MCF 10A (cell line): ENCODE measurements around the gene DBN1. TPM values are rescaled to one million over a fixed set of nuclear protein-coding genes. Genes with fewer than 3 reads are reported as not detected.
A peak's percentile ranks its signal among the peaks of the same experiment; 100 is the strongest.

ENCODE experiments used
- BruUV-seq: library from RNA; stranded (reverse); fragments of 400-500 nt; replicated peaks from 2 replicates; lab custom pipeline; 2021; lab: Mats Ljungman, UMichigan
- CTCF ChIA-PET: fragments of 300-600 bp; sonication (Branson Sonifier 250); formaldehyde crosslinking; extraction: SDS; loops from one replicate; lab custom pipeline; 2021; ENCODE audit warnings: antibody characterized with exemption, inconsistent platforms; lab: Yijun Ruan, JAX
- POLR2A ChIA-PET: fragments of 300-600, 350-650 bp; sonication (Branson Sonifier 250); formaldehyde crosslinking; extraction: SDS; loops from one replicate; lab custom pipeline; 2020; ENCODE audit warnings: antibody characterized with exemption, inconsistent platforms; lab: Yijun Ruan, JAX
- DNase-seq: peaks from one replicate; pipeline ENCODE4 v3.0.0-alpha.2; 2018; ENCODE audit not compliant: unreplicated experiment
- H3K27ac Mint-ChIP-seq: one replicate; pipeline ENCODE4 v1.8.0; 2022; ENCODE audit warnings: mild to moderate bottlenecking, low read depth, mixed read lengths; ENCODE audit not compliant: unreplicated experiment
- H3K27me3 Mint-ChIP-seq: one replicate; pipeline ENCODE4 v1.8.0; 2022; ENCODE audit warnings: mixed read lengths; ENCODE audit not compliant: insufficient read depth, unreplicated experiment
- H3K36me3 Mint-ChIP-seq: one replicate; pipeline ENCODE4 v1.8.0; 2022; ENCODE audit warnings: mild to moderate bottlenecking, moderate library complexity, mixed read lengths; ENCODE audit not compliant: insufficient read depth, unreplicated experiment
- H3K4me1 Mint-ChIP-seq: one replicate; pipeline ENCODE4 v1.8.0; 2022; ENCODE audit warnings: mixed read lengths; ENCODE audit not compliant: insufficient read depth, unreplicated experiment
- H3K4me3 Mint-ChIP-seq: one replicate; pipeline ENCODE4 v1.8.0; 2022; ENCODE audit warnings: mild to moderate bottlenecking, moderate library complexity, mixed read lengths; ENCODE audit not compliant: unreplicated experiment
- H3K9me3 Mint-ChIP-seq: one replicate; pipeline ENCODE4 v1.8.0; 2022; ENCODE audit warnings: mixed read lengths; ENCODE audit not compliant: unreplicated experiment
- CTCF ChIP-seq: fragments of 200-600 bp; IDR thresholded peaks from one replicate; pipeline ENCODE4 v1.8.0; 2022; ENCODE audit warnings: antibody characterized with exemption, mild to moderate bottlenecking; ENCODE audit not compliant: unreplicated experiment
- intact Hi-C: fragments of 100-400 bp; cut with micrococcal nuclease; formaldehyde crosslinking; loops from 2 replicates; pipeline ENCODE4 v1.14.1; 2022
- total RNA-seq: library from RNA; stranded (reverse); gene quantifications from 2 replicates; pipeline ENCODE4 v1.2.3, GENCODE V29; 2022

The DBN1 gene
- total RNA-seq, 1 experiment from 2014 or later: 165 TPM

DNA sequence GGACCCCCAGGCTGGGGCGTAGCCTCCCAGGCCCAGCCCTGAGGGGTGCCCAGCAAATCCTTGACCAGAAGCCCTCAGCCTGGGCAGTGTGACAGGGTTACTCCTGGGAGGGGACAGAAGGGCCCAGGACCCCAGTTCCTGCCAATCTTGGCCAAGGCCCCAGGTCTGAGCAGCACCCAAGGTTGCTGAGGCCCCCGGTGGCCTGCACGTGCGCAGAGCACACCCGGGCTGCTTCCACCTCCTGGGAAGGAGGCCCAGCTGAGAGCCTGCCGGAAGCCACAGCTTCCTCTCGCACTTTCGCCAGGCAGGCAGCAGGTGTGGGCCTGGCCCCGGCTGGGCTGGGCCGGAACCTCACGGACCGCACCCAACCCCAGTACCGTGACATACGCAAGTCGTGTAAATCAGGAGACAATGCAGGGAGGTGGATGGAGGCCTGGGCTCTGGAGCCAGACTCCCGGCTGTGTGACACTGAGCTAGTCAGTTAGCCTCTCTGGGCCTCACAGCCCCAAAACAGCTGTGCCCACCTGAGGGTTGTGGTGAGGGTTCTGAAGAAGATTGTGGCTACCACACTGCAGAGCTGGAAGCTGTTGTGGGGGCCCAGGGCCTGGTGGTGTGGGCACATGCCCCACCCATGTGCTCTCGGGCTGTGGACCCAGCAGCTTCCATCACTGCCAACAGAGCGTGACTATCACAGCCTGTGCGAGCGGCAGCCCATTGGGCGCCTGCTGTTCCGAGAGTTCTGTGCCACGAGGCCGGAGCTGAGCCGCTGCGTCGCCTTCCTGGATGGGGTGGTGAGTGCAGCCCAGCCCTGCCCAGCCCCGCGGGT lies 41.9 kb downstream of the DBN1 start:
- H3K36me3 Mint-ChIP-seq: peaks cover 78% of the 10 kb centered on the region
- ChIA-PET CTCF (interaction anchor here (0.6 to 14.3 kb wide), 10 partner anchors 15 to 70 kb away, joined by 3 to 134 read pairs (median 4); partner anchors contain the start of genes F12 and PRR7), POLR2A (interaction anchor here (12.5 kb wide), 1 partner anchor 13 kb away, joined by 217 read pairs; the partner anchor contains the start of gene PRR7)
- TF ChIP-seq CTCF: no peak
- no peak overlapping the region for H3K27ac Mint-ChIP-seq
- DNase-seq: no peak
- intact Hi-C loops: no loop called here
- H3K27me3 Mint-ChIP-seq: no peaks in the 10 kb centered on the region
- H3K4me3 Mint-ChIP-seq: no peak overlapping the region
- peaks cover 17% of the 10 kb centered on the region for H3K4me1 Mint-ChIP-seq
- no peaks in the 10 kb centered on the region for H3K9me3 Mint-ChIP-seq
- BruUV-seq: no TSS peak

DNA sequence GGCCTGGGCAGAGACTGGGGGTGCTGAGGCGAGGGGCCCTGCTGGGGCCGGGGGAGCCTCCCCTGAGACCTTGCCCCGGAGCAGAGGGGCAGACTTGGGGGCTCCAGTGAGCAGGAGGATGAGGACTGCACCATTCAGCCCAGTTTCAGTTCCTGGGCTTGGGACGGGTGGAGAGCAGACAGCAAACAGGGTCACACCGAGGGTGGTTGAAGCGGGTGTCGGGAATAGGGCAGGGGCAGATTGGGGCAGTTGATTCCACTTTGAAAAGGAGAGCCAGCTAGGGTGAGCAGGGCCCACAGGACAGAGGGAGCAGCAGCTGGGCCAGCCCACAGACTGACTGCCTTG lies 42.5 kb downstream of the DBN1 start:
- BruUV-seq: no TSS peak
- Mint-ChIP-seq H3K27me3 (no peaks in the 10 kb centered on the region), H3K9me3 (no peaks in the 10 kb centered on the region), H3K4me3 (no peak overlapping the region), H3K4me1 (peaks cover 17% of the 10 kb centered on the region), H3K36me3 (peaks cover 77% of the 10 kb centered on the region), H3K27ac (no peak overlapping the region)
- POLR2A ChIA-PET: interaction anchor here (12.5 kb wide), 1 partner anchor 14 kb away, joined by 217 read pairs; the partner anchor contains the start of gene PRR7
- DNase-seq: no peak
- no peak for TF ChIP-seq CTCF
- intact Hi-C loops: no loop called here
- CTCF ChIA-PET: interaction anchor here (0.6 to 14.3 kb wide), 9 partner anchors 15 to 70 kb away, joined by 3 to 134 read pairs (median 5); partner anchors contain the start of genes F12 and PRR7

DNA sequence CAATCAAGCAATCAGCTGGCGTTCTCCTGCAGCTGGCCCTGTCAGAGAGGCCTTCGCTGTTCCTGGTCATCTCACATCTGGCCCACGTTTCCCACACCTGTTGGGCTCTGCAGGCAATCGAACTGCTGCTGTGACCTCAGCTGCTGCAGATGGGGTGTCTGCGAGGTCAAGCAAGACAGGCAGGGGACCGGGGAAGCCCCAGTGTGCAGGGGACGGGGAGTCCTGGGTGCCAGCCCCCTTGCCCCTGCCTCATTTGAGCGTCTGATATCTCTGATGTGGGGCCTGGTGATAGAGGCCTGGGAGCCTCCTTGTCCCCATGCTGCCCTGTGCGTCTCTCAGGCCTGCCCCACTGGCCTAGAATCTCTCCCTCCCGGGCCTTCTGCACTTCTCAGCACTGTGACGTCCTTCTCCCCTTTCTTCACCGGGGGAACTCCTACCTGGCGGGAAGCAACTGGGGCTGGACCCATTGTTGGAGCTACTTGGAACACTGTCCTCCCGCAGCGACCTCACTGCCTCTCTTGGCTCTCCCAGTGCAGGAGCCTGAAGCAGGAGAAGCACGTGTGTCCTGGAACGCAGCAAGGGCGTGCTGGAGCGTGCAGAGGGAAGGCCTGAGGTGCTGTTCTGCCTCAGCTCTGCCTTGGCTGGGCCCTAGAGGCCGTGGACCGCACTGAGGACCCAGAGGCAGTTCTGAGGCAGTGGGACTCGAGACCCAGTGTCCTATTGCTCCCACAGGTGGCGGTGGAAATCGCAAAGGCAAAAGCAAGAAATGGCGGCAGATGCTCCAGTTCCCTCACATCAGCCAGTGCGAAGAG lies 43.1 kb downstream of the DBN1 start:
- CTCF ChIA-PET: interaction anchor here (0.6 to 14.3 kb wide), 7 partner anchors 25 to 125 kb away, joined by 3 to 134 read pairs (median 3); partner anchors contain the start of gene F12
- no peak for TF ChIP-seq CTCF

More for the DNA sequence above, 43.1 kb downstream of the DBN1 start:
- POLR2A ChIA-PET: interaction anchor here (0.8 to 12.5 kb wide), 2 partner anchors 14 to 40 kb away, joined by 3 to 217 read pairs; partner anchors contain the start of gene PRR7
- Mint-ChIP-seq H3K4me3 (no peak overlapping the region), H3K27ac (peak overlapping the region; percentile 84), H3K9me3 (no peaks in the 10 kb centered on the region), H3K27me3 (no peaks in the 10 kb centered on the region), H3K4me1 (peaks cover 21% of the 10 kb centered on the region), H3K36me3 (peaks cover 71% of the 10 kb centered on the region)
- DNase-seq: no peak
- BruUV-seq: no TSS peak
- intact Hi-C loops: no loop called here
